Activated CD8-positive, alpha-beta memory T cell treated with anti-CD3 and anti-CD28 coated beads, Interleukin-2, amount 50 U/mL, for 24 hours (primary cell): ENCODE results near the gene PBXIP1.
A peak's percentile ranks its signal among the peaks of the same experiment; 100 is the strongest.

Source experiments
- DNase-seq: peaks from one replicate; pipeline ENCODE4 v3.0.0-alpha.2; 2020; ENCODE audit errors: extremely low read depth

The PBXIP1 gene

DNA sequence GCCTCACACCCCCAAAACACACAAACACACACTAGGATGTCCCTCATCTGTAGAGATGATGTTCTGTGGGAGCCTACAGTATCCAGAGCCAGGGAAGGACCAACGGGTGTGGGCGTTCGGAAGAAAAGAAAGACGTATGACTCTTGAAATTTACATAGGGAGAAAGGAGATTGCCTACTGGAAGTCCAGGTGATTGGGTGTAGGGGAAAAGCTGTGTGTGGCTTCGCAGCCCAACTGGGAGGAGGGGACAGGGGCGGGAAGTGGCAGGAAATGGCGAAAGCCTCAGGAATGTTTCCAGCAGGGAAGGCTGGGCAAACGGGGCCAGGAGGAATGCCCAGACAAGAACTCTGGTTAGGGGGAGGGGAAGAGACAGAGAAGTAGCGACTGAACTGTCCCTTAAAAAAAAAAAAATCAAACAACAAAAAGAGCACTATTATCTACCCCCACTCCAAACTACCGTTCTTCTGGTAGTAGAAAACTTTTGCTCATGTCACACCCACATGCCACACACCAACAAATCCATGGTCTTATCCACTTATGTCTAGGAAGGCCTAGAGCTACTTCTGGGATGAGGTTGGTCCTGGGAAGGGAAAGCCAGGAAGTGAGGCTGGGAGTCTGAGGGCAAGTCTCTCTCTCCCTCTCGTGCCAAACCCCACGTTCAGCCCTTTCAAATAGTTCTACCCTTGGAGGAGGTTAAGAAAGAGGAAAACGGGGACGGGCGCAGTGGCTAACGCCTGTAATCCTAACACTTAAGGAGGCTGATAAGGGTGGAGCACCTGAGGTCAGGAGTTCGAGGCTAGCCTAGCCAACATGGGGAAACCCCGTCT is 16.8 kb upstream of the PBXIP1 start:
- DNase-seq, result no peak

DNA sequence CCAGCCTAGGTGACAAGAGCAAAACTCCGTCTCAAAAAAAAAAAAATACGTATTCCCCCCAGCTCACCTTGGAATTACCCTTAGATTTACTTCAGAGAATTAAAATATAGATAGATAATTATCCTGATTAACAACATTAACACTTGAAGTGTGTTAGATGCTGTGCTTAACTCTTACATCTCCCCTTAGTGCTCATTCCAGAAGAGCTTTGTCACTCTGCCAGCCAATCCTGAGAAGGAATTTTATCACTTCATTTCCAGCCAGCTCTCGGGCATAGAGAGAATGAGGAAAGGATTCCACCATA is 16.3 kb upstream of the PBXIP1 start:
- no peak for DNase-seq

DNA sequence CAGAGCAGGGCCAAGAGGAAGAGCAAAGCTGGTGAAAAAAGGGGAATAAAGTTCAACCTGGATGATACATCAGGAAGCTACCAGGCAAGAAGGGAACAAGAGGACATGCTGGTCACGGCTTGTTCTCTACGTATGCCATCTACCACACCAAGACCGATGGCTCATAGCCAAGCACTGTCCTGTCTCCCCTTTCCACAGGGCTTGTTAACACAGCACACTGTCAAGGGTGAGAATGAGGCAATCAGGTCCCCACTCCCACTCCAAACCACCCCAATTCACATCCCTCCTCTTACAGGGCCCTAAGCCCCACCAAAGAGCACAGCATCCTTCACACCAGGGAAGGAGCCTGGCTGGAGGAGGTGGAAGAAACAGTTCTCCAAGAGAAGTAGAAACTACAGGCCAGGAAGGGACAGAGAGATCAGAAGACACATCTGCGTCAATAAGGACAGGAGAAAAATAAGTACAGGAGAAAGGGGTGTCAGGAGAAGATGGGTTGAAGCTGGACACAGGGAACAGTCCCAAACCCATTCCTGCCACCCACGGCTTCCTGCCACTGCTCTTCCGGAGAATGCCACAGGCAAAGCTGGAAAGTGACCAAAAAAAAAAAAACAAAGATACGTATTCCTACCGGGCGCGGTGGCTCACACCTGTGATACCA is 15.6 kb upstream of the PBXIP1 start:
- no peak for DNase-seq

DNA sequence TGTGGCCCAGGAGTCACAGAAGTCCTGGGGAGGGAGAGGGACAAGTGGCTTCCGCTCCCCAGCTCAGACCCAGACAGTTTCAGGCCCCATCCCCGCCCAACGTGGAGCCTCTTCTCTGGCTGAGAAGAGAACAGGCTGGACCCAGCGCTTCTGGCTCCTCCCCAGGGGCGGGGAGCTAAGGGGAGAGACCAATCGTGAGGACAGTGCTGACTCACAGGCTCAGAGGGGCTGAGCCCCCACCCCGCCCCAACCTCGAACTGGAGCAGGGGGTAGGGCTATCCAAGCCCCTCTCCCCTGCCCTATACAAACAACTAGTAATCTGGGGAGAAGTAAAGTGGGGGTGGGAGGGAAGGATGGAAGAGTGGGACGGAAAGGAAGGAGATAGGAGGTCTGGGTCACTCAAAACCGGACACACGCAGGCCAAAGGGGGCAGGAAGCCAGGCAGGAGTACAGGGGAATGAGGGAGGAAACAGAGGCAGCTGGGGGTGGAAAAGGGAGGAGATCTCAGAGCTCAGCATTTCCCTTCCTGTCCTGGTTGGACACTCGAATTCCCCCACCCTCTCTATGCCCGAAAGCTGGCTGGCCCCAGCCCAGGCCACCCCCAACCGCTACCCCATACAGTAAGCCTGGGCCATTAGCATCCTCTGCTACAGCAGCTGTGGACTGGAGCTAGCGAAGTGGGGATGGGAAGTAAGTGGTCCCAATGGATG is 14.9 kb upstream of the PBXIP1 start, which contains the start of gene SHC1:
Gene SHC1, minus strand, starts transcription at position 117 of the 710 bp plus-strand sequence. CDS start 221 bp downstream, outside the sequence.
- DNase-seq, result no peak

DNA sequence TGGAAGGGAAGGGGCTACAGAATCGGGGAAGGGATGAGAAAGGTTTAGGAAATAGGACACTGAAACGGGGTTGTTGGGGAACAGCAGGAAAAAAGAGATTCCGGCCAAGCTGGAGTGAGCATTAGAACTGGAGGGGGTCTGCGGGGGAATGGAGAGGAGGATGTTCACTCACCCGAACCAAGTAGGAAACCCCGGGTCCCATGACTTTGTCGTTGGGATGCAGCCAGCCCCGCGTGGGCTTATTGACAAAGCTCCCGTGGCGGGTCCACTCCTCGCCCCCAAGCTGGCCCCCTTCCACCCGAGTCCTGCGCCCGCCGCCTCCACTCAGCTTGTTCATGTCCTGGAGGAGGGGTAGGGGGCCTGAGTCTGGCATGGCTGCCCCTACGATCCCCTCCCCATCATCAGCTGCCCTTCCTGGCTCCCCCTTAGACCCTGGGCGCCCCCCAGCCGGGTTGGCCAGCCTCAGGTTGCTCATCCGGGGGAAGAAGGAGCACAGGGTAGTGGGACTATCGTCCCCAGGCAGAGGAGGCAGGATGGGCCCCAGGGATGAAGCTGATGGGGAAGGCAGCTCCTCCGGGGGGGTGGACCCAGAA is 14.1 kb upstream of the PBXIP1 start:
- no peak for DNase-seq

DNA sequence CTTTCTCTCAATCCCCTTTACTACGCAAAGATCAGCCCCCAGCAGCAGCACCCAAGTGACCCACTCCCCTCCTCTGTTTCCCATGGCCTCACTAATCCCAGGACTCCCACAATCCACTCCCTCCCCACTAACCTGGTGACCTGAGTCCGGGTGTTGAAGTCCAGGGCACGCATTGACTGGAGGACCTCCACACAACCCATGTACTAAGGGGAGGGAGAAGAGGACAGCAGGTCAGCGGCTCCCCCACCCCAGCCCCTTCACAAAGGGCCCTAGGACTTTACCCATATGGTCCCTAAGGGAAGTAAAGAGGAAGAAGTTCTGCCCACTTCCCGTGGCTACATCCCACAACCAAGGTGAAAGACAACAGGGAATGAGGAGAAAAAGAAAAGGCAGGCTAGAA is 13.3 kb upstream of the PBXIP1 start:
- no peak for DNase-seq

DNA sequence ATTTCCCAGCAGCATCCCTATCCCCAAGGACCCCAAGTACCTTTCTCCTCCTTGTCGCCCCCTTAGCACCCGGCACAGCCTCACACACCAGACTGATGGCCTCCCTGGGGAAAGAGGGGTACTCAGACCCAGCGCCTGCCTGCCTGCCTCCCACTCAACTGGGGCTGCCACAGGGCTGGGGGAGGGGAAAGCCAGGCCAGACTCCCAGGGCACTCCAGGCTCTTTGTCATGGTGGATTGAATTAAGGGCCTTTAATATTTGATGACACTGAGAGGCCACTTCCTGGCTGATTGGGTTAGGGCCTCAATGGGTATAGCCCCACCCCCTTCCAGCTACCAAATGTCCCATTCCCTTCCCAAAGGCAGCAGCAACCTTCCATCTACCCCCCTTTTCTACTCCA is 12.8 kb upstream of the PBXIP1 start:
- DNase-seq, result no peak

DNA sequence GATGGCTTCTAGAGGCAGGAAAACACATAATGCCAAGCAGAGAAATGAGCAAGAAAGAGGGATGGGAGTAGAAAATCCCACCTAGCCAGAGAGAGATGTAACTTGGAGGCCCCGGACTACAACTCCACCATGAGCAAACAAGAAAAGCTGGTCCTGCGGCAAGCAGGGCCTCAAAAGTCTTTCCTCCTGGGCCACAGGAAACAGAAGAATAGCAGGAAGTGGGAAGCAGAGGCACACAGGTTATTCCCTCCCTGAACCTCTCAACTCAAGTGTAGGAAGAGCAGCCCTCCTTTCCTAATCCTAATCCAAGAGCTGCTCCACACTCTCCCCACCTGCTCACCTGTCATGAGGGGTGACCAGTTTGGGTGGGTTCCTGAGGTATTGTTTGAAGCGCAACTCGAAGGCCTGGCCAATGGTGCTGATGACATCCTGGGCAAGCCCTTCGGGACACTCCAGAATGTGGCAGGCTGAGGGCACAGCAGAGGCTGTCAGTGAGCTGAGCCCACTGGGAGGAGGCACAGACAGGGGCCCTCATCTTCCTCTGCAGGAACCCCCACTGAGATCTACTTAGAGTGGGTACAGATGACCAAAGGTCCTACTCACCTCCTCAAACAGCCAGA is 11.5 kb upstream of the PBXIP1 start:
- no peak for DNase-seq

DNA sequence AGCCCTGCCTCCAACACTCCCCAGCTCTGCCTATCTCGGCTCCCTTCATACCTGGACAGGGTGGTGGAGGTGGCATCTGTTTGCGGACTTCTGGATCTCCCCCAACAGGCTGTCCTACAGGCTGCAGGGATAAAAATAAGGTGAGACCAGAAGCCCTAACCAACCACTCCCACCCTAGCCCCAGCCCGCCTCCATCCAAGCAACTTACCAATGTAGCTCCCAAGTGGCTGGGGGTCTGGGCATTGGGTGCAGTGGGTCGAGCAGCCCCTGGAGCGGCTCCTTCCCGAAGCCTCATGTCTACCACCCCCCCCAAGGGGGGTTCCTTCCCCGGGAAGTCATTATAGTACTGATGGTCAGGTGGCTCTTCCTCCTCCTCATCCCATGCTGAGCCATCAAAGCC is 10.2 kb upstream of the PBXIP1 start:
- no peak for DNase-seq

DNA sequence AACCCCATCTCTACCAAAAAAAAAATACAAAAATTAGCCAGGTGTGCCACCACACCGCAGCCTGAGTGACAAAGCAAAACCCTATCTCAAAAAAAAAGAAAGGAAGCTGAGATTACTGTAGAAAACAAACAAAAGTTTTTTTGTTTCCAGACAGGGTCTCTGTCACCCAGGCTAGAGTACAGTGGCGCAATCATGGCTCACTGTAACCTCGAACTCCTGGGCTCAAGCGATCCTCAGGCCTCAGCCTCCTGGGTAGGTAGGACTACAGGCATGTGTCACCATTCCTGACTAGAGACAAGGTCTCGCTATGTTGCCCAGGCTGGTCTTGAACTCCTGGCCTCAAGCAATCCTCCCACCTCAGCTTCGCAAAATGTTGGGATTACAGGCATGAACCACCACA is 8.5 kb upstream of the PBXIP1 start:
- no peak for DNase-seq

DNA sequence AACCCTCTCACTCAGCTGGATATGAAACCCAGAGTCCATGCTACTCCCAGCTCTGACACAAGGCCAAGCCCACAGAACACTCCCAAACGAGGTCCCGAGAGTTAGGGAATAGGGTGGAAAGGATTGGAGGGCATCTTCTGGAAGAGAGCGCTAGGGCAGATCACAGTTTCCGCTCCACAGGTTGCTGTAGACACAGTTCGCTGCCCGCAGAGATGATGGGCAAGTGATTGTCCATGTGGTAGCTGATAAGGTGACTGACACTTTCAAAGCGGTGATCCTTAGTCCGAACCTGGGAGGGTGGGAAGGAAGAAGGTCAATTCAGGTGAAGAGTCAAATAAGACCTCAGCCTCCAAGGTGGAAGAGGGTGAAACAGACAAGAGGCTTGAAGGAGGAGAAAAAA is 7.7 kb upstream of the PBXIP1 start:
- DNase-seq, result no peak

DNA sequence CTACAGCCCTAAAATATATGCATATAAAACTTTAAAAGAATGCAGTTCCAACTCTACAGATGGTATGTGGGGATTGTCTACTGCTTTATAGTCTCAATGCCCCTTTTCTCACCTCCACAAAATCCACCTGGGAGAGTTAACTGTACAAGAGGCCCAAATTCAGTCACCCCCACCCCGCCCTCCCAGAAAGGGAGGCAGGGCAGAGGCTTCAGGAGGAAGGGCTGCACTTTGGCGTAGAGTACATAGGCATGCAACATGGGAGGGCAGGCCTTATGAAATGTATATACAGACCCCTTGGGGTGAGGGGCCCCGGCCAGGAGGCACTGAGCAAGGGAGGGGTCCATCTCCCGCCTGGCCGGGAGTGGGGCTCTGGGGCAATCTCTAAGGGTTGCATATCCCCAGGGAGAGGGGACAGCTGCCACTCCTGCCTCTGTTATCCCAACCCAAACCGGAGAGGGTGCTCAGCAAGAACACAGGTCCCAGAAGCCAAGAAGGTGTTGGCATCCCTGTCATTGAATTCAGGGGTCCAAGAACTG is 7.0 kb upstream of the PBXIP1 start:
- DNase-seq, result no peak

DNA sequence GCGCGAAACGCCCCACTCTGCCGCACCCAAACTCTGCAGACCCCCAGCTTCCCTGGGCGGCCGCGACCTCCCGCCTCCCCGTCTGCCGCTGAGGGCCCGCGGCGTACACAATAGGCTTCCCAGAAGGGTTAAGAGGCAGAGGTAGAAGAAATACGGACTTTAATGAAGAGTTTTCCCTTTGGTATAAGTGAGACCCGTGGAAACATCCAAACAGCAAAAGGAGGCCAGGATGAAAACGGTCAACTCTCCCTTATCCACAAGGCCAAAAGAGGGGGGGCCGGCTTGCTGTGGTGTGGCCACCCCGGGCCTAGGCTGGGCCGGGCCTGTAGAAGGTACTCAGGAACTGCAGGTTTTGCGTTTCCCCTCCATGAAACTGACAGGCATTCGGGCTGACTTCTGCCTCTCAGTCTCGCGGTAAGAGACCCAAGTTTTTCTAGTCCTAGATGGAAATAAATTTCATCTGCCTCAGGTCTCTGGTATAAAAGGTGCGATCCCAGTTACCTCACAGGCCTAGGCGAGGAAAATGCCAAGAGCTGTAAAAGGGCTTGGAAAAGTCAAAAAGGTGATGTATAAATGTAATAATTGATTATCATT is 6.4 kb upstream of the PBXIP1 start:
- no peak for DNase-seq

DNA sequence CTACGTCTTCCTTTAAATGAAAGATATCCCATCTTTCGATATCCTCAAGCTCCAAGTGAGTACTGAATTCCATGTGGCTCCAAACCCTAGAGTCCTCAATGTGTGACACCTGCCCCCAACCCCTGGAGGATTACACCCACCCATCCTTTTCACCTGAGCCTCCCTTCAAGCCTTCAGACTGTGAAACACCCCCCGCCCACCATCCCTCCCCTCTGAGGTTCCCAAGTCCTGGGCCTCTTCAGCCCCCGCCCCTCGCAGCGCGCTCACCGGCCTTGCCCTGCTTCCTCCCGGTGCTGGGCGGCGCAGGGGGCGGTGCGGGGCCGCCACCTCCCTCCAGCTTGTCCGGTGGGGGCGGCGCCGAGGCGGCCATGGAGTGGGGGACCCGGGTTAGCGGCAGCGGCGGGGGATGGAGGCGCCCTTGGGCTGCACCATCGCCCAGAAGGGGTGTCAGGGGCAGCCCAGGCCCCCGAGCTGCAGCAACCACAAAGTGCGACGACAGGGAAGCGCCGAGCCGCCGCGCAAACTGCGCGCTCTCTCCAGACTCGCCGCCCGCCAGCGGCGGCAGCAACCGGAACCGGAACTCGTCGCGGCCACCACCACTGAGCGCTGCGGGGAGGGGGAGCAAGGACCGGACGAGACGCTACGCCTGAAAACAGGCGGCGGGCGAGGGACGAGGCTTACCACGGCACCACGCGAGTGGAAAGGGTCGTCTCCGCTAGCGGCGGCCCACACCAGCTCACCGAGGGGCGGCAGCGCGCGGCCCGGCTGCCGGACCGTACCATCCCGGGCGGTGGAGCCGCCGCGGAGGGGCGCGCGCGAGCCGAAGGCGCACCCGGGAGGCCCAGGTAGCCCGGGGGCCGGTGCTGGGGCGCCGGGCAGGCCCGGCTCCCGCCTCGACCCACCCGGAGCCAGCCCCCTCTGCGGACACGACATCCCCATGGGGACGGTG is 5.6 kb upstream of the PBXIP1 start, which contains the start of gene PYGO2:
Gene PYGO2, minus strand, starts transcription at position 576 of the 949 bp plus-strand sequence. Its CDS starts 206 bp downstream, at position 370.
- DNase-seq, result peak; percentile 58

DNA sequence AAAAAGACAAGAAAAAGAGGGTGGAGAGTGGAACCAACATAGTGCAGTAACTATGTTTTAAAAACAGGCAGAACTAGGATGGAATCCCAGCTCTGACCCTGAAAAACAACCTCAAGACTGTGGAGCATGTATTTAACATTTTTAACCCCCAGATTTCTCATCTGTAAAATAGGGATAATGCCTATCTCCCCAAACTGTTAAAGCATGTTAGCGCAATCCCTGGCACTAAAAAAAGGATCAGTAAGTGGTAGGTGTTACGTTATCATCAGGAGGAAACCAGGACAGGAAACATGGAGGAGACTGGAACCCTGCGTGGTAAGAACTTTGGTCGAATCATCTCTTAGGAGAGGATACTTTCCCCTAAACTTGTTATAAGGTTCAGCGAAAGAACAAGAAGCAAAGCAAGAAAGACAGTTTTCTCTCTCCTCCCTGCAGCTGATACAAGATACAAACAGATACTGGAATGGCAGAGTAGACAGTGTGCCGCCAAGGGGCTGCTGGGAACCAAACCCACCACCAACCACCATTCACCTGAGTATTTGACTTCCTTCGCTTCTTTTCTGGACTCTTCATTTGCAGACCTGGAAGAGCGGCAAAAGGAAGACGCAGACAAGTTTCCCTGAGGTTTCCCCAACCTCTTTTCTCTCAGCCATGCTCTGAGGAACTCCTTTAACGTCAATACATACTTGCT is 4.7 kb upstream of the PBXIP1 start:
- no peak for DNase-seq

DNA sequence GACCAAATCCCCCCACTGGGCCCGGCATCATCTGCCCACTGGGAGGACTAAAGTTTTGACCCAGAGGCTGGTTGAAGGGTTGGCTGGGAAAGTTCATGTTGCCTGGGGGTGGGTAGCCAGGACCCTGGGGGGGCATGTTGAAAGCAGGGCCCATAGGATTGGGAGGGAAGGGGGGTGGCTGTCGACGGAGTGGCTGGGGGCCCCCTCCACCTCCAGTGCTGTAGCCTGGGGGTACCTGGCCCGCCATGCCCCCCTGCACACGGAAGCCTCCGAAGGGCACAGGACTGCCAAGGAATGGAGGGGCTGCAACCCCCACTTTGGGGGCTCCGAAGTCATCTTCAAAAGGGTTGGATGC is 3.5 kb upstream of the PBXIP1 start:
- no peak for DNase-seq

DNA sequence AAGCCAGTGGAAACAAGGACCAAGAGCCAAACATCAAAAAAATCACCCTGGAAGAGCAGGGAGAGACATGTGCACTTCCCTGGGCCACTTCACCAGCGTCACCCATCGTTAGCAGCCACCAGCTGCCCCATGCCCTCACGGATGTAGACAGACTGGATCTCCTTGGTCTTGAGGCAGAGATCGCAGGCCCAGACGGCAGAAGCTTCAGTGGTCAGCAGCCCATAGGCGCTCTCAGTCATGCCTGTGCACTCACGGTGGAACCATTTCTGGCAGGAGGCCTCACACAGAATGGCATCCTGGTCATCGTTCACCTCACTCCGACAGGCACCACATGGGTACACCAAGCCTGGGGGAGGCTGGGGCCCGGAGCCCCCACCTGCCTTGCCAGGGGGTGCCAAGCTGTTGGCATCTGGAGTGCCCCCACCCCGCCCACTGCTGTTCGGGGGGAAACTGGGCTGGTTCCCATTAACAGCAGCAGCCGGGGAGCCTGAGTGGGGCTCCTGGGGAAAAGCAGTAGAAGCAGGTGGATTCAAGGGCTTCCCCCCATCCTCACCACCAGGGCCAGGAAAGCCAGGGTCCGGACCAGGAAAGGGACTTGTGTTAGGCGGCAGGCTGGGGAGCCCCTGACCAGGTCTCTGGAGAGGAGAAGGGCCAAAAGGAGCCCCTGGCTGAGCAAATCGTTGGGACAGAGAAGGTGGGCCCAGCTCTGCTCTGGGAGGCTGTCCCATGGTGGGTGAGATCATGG is 3.0 kb upstream of the PBXIP1 start:
- DNase-seq, result no peak

DNA sequence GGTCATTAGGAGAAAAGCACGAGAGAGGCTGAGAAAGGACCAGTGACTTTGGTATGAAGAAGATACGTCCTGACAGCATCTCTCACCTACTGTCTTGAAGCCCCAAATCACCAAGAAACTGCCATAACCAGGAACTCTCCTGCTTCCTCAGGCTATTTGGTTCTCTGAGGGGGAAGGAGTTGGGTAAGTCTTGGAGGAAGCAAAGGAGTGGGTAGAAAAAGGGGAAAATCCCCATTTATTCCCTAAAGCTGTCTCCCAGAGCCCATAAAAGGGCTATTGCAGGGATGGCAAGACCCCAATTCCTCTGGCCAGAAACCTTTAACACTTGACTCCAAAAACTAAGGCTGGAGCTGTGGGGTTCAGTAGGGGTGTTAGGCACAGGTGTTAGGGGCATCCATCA is 2.1 kb upstream of the PBXIP1 start:
- DNase-seq, result no peak

DNA sequence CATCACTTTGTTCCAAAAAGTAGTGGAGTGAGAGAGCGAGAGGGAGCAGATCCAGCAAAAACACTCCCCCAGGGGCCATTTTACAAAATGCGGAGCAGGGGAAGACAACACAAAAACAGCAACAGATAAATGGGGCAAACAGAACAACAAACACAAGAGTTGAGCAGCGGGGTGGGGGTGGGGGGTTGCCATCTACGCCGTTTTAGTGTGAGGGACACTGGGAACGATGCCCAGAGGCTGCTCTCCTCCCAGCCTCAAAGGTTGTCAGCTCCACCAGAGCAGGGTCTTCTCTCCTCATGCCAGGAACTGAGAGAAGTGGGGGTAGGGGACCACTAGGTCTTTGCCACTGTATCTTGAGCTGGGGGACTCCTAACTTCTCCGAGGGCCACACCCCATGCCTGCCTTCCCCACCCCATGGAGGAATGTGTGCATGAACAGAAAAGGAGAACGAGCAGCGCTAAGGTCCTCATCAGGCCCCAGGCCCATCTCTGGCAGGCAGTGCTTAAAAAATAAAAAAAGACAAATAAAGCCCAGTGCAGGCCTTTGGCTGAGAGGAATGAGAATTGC is 1.3 kb upstream of the PBXIP1 start:
- no peak for DNase-seq
